Natural killer cell treated with Interleukin-12 subunit alpha and Interleukin-12 subunit beta and Interleukin-15 and Interleukin-18, amount 100 ng/mL, for 72 hours (primary cell): ENCODE results near the gene TMEM63B. TPM values are rescaled to one million over a fixed set of nuclear protein-coding genes. Genes with fewer than 3 reads are reported as not detected.
"Not testable (repeated sequence)": the region's sequence is repeated elsewhere in the genome, so short reads cannot be mapped to it uniquely, and the experiment has no call there.

Experiments
- ATAC-seq, 2 donors: fragments of 150-1000 bp; cut with Tn5 transposase in 1 of 2; sonication (Bioruptor Pico), chemical (Tn5 transposase) in 1 of 2; 2 replicates each; pipeline ENCODE4 v1.10.0; 2021
- DNase-seq: peaks from one replicate; pipeline ENCODE4 v3.0.0; 2022; ENCODE audit warnings: low spot score
- H3K27ac Mint-ChIP-seq, 2 donors: 1 replicate in 1 of 2; 2 replicates in 1 of 2; pipeline ENCODE4 v1.8.0; 2022; ENCODE audit warnings: mixed read lengths in 2 of 2, mild to moderate bottlenecking in 1 of 2, moderate library complexity in 1 of 2
- H3K27me3 Mint-ChIP-seq, 2 donors: 1 replicate in 1 of 2; 2 replicates in 1 of 2; pipeline ENCODE4 v1.8.0; 2022; ENCODE audit warnings: mixed read lengths in 2 of 2
- H3K36me3 Mint-ChIP-seq: one replicate; pipeline ENCODE4 v1.8.0; 2022; ENCODE audit warnings: mixed read lengths
- H3K4me1 Mint-ChIP-seq, 2 donors: 1 replicate in 1 of 2; 2 replicates in 1 of 2; pipeline ENCODE4 v1.8.0; 2022; ENCODE audit warnings: low read depth in 2 of 2, mixed read lengths in 2 of 2, mild to moderate bottlenecking in 1 of 2
- H3K4me3 Mint-ChIP-seq: one replicate; pipeline ENCODE4 v1.8.0; 2022; ENCODE audit warnings: mixed read lengths
- H3K9me3 Mint-ChIP-seq: 2 replicates; pipeline ENCODE4 v1.8.0; 2022; ENCODE audit warnings: mixed read lengths
- total RNA-seq, 2 donors: library from RNA; stranded (reverse); gene quantifications; one replicate each; pipeline ENCODE4 v1.2.3, GENCODE V29; 2022

The TMEM63B gene
- total RNA-seq, 2 donors from 2014 or later: 21.2 to 22.2 TPM

DNA sequence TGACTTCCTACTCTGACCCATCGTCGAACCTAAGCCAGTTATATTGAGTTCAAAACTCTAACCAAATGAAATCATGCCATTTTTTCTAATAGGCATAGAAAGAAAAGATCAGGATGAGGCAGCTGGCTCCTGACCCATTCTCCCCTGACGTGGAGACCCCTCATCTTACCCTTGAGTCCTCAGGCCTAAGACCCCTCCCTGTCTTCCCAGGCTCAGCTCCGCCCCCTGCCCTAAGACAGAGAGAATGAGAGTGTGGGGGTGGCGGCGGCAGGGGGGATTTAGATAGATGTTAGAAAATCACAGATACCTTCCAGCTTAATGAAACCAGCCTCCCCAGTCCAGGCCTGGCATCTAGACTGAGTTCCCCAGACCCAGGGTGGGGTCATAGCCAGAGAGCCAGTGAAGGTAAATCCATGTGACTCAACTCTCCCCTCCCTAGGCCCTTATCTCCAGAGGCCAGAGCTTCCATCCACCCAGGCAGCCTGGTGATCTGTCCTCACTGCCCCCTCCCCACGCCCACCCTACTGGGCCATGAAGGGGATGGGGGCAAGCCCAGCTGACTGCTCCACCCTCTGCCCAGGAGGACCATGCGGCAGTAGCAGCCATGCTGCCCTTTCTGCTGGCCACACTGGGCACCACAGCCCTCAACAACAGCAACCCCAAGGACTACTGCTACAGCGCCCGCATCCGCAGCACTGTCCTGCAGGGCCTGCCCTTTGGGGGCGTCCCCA lies 6.8 kb downstream of the TMEM63B start:
- no peaks in the 10 kb centered on the region for H3K36me3 Mint-ChIP-seq
- no peak overlapping the region for H3K4me3 Mint-ChIP-seq
- DNase-seq: no peak

DNA sequence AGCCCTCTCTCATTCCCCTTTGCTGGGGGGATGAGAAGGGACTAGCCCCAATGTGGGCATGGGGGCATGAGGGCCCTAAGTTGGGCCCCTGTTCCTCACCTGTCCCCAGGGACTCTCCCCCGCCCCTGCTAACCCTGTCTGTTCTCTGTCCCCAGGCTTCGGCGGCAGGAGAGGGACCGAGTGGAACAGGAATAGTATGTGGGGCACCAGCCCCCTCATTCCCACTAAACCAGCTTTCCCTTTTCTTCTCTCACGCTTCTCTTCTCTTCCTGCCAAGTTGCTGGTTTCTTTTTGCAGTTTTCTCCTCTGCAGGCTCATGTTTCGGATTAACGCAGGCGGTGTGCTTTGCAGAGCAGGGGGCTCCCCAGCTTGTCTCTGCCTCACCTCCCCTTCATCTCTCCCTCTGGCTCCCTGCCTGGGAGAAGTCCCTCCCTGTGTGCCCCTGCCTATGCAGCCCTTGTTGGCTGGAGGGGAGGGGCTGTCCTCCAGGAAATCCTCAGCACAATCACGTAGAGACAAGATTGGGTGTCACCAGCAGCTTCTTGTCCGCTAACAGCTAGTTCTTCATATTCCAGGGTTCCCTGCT lies 7.9 kb downstream of the TMEM63B start:
- Mint-ChIP-seq H3K9me3 (no peaks in the 10 kb centered on the region), H3K27me3 (no peaks in the 10 kb centered on the region), H3K27ac (no peak overlapping the region), H3K4me1 (peaks cover 5 to 10% of the 10 kb centered on the region in 2 donors), H3K4me3 (no peak overlapping the region), H3K36me3 (no peaks in the 10 kb centered on the region)
- ATAC-seq: no peak
- DNase-seq: no peak

More for the DNA sequence above, 6.8 kb downstream of the TMEM63B start:
- no peaks in the 10 kb centered on the region for H3K27me3 Mint-ChIP-seq
- peaks cover 10% of the 10 kb centered on the region in 2 donors for H3K4me1 Mint-ChIP-seq
- H3K27ac Mint-ChIP-seq: no peak overlapping the region
- no peaks in the 10 kb centered on the region for H3K9me3 Mint-ChIP-seq
- no peak for ATAC-seq

DNA sequence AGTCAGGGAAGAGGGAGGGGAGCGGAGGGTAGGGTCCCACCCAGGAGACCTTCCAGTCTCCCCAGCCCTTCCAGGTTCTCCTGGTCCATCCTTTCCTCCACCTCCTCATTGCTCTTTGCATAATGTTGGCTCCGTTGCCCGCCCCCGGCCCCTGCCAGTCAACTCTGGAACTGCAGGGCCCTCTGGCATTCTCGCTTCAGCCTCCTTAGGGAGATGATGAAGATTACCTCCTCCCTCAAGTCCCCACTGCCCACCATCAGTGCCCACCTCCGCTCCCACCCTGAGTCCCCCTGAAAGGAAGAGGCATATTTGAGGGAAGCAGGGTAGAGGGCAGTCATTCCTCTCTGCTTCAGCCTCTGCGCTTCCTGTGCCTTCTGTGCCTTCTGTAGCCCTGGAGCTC lies 8.5 kb downstream of the TMEM63B start:
- Mint-ChIP-seq H3K36me3 (no peaks in the 10 kb centered on the region), H3K9me3 (no peaks in the 10 kb centered on the region), H3K27ac (no peak overlapping the region), H3K4me1 (peaks cover 5 to 10% of the 10 kb centered on the region in 2 donors), H3K27me3 (no peaks in the 10 kb centered on the region), H3K4me3 (no peak overlapping the region)
- ATAC-seq (no peak), DNase-seq (no peak)

DNA sequence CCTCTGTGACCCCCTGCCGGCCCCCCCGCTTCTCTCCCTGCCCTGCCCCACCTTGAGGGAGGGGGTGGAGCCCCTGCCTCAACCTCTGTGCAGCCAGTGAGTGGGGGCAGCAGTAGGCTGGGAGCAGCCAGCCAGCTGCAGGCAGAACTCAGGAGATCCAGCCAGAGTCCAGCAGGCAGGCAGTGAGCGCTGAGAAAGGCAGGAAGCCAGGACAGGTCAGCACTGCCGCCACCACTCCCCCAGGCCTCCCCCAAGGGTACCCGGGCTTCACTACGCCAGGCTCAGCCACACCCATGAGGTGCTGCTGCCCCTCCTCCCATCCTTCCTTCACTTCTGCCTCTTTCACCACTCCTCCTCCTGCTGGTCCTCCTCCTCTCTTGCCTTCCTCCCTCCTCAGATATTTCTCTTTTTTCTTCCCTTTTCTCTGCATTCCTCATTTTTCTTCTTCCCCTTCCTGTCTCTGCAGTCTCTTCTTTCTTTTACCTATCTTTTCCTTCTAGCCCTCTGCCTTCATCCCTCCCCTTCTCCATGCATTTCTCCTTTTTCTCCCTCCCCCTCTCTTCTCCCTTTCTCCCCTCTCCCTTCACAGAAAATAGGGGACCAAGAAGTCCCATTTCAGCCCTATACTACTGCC lies 11.5 kb downstream of the TMEM63B start:
- H3K9me3 Mint-ChIP-seq: no peaks in the 10 kb centered on the region
- no peak for ATAC-seq
- no peak for DNase-seq
- H3K36me3 Mint-ChIP-seq: no peaks in the 10 kb centered on the region
- peaks cover 5% of the 10 kb centered on the region in 2 donors for H3K4me1 Mint-ChIP-seq
- H3K27me3 Mint-ChIP-seq: no peaks in the 10 kb centered on the region
- no peak overlapping the region for H3K4me3 Mint-ChIP-seq
- H3K27ac Mint-ChIP-seq: no peak overlapping the region

DNA sequence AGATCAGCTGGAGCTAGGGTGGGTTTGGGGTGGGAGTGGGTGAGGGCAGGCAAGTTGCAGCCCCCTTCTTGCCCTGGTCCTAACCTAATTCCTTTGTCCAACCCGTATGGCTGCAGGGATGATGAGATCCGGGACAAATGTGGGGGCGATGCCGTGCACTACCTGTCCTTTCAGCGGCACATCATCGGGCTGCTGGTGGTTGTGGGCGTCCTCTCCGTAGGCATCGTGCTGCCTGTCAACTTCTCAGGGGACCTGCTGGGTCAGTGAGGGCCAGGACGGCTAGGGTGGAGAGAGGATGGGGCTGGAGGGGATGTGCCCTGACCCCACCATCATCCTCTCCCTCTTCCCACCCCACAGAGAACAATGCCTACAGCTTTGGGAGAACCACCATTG lies 12.0 kb downstream of the TMEM63B start:
- H3K27ac Mint-ChIP-seq: peak overlapping the region in 1 of 2 donors; percentile 15
- H3K4me1 Mint-ChIP-seq: peaks cover 5% of the 10 kb centered on the region in 2 donors
- no peak overlapping the region for H3K4me3 Mint-ChIP-seq
- DNase-seq: no peak
- no peak for ATAC-seq
- H3K27me3 Mint-ChIP-seq: no peaks in the 10 kb centered on the region
- no peaks in the 10 kb centered on the region for H3K36me3 Mint-ChIP-seq
- no peaks in the 10 kb centered on the region for H3K9me3 Mint-ChIP-seq

DNA sequence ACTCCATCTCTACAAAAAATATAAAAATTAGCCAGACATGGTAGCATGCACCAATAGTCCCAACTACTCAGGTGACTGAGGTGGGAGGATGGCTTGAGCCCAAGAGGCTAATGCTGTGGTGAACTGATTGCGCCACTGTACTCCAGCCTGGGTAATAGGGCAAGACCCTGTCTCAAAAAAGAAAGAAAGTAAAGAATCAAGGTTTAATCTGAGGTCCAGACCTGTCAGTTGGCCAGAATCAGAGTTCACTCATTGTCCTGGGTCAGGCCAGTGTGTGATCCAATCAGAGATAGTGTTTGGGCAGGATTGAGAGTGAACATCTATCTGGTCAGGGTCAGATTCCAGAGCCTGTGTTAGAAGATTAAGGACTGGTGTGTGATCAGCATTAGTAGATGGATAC lies 15.5 kb downstream of the TMEM63B start:
- Mint-ChIP-seq H3K4me3 (no peak overlapping the region), H3K9me3 (no peaks in the 10 kb centered on the region), H3K4me1 (peaks cover 0 to 5% of the 10 kb centered on the region in 2 donors), H3K36me3 (no peaks in the 10 kb centered on the region), H3K27ac (no peak overlapping the region), H3K27me3 (no peaks in the 10 kb centered on the region)
- ATAC-seq (no peak), DNase-seq (no peak)

DNA sequence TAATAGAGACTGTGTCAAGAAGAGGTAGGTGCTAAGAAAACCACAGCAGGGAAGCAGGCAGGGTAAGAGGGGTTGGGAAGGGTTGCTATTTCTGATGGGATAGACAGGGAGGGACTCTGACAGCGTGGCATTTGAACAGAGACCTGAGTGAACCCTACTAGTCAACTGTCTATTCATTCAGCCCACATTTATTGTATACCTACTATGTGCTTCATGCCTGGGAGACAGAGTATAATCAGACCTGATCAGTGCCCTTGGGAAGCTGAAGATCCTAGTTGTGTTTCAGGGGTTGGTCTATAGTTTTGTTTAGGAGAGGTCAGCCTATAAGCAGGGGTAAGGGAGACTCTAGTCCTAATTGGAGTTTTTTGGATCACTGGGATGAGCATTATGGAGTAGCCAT lies 16.4 kb downstream of the TMEM63B start:
- Mint-ChIP-seq H3K4me3 (no peak overlapping the region), H3K4me1 (peaks cover 0 to 5% of the 10 kb centered on the region in 2 donors), H3K27me3 (no peaks in the 10 kb centered on the region), H3K36me3 (no peaks in the 10 kb centered on the region), H3K9me3 (no peaks in the 10 kb centered on the region), H3K27ac (peak overlapping the region in 1 of 2 donors; percentile 58)
- ATAC-seq (no peak), DNase-seq (no peak)

DNA sequence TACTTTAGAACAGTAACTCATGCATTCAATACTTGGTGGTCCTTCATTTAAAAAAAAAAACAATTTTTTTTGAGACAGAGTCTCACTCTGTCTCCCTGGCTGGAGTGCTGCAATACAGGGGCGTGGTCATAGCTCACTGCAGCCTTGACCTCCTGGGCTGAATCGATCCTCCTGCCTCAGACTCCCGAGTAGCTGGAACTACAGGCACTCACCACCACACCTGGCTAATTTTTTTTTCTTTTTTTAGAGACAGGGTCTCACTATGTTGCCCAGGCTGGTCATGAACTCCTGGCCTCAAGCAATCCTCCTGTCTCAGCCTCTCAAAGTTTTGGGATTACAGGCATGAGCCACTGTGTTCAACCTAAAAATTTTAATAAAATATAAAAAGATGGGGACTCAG lies 17.2 kb downstream of the TMEM63B start:
- H3K4me3 Mint-ChIP-seq, H3K4me1 Mint-ChIP-seq, H3K27me3 Mint-ChIP-seq, DNase-seq, H3K9me3 Mint-ChIP-seq, ATAC-seq, H3K36me3 Mint-ChIP-seq: not testable (repeated sequence)
- peak overlapping the region in 1 of 2 donors; percentile 58 for H3K27ac Mint-ChIP-seq

DNA sequence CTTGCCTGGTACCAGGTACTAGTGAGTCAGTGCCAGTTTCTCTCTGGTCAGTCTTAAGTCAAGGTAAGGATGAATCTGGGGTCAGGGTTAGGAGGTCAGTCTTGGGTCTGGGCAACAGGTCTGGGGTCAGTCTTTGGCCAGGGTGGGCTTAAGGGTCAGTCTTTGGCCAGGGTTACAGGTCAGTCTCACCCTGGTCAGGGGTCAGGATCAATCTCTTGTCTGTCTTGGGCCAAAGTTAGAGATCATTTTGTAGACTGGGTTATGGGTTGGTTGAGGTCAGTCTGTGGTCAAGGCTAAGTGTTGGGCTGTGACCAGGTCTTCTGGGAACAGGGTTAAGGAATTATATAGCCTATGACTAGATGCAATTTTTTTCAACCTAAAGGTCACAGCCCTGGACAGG lies 18.5 kb downstream of the TMEM63B start:
- Mint-ChIP-seq H3K36me3 (no peaks in the 10 kb centered on the region), H3K9me3 (no peaks in the 10 kb centered on the region), H3K4me3 (no peak overlapping the region), H3K27ac (no peak overlapping the region), H3K4me1 (peaks cover 0 to 7% of the 10 kb centered on the region in 2 donors), H3K27me3 (no peaks in the 10 kb centered on the region)
- DNase-seq (no peak), ATAC-seq (no peak)

DNA sequence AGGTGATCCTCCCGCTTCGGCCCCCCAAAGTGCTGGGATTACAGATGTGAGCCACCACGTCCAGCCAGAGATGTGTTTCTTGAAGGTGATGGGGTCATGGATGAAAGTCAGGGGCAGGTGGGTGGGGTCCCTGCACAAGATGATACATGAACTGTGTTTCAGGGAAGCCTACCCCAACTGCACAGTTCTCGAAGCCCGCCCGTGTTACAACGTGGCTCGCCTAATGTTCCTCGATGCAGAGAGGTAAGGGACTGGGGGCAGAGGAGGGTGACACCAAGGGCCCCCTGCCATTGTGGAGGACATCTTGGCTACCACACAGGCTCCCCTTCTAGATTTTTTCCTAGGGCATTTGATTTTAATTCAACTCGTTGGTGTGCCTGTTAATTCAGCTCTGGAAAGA lies 19.3 kb downstream of the TMEM63B start:
- peaks cover 0 to 15% of the 10 kb centered on the region in 2 donors for H3K4me1 Mint-ChIP-seq

DNA sequence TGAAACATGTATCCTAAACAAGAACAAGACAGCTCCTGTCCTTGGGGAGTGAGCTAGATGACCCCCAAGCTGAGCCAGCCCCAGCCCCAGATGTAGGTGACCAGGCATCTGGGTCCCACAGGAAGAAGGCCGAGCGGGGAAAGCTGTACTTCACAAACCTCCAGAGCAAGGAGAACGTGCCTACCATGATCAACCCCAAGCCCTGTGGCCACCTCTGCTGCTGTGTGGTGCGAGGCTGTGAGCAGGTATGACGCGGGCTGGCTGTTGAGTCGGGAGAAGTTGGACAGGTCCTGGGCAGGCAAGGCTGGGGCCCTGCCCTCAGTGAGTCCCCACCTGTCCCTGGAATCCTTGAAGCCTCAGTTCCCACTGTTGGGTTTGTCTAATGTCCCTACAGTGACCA lies 19.9 kb downstream of the TMEM63B start:
- no peaks in the 10 kb centered on the region for H3K36me3 Mint-ChIP-seq
- no peak overlapping the region for H3K4me3 Mint-ChIP-seq
- no peak overlapping the region for H3K27ac Mint-ChIP-seq
- ATAC-seq (no peak), DNase-seq (no peak)
- H3K4me1 Mint-ChIP-seq: peaks cover 0 to 16% of the 10 kb centered on the region in 2 donors
- H3K9me3 Mint-ChIP-seq: no peaks in the 10 kb centered on the region
- H3K27me3 Mint-ChIP-seq: no peaks in the 10 kb centered on the region

More for the DNA sequence above, 19.3 kb downstream of the TMEM63B start:
- ATAC-seq (no peak), DNase-seq (no peak)
- no peaks in the 10 kb centered on the region for H3K36me3 Mint-ChIP-seq
- no peak overlapping the region for H3K27ac Mint-ChIP-seq
- no peak overlapping the region for H3K4me3 Mint-ChIP-seq
- no peaks in the 10 kb centered on the region for H3K9me3 Mint-ChIP-seq
- no peaks in the 10 kb centered on the region for H3K27me3 Mint-ChIP-seq

DNA sequence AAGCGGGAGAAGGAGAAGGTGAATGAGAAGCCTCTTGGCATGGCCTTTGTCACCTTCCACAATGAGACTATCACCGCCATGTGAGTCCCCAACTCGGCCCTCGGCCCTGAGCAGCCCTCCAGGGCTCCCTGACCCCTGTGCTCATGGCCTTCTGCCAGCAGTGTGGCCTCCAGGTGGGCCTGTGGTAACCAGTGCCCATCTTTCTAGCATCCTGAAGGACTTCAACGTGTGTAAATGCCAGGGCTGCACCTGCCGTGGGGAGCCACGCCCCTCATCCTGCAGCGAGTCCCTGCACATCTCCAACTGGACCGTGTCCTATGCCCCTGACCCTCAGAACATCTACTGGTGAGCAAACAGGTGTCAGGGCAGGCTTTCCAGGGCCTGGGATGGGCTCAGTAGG lies 21.0 kb downstream of the TMEM63B start:
- H3K4me1 Mint-ChIP-seq: peaks cover 0 to 16% of the 10 kb centered on the region in 2 donors
- no peak overlapping the region for H3K27ac Mint-ChIP-seq
- no peaks in the 10 kb centered on the region for H3K36me3 Mint-ChIP-seq
- no peaks in the 10 kb centered on the region for H3K9me3 Mint-ChIP-seq
- no peak overlapping the region for H3K4me3 Mint-ChIP-seq
- no peaks in the 10 kb centered on the region for H3K27me3 Mint-ChIP-seq
- no peak for ATAC-seq
- DNase-seq: no peak

DNA sequence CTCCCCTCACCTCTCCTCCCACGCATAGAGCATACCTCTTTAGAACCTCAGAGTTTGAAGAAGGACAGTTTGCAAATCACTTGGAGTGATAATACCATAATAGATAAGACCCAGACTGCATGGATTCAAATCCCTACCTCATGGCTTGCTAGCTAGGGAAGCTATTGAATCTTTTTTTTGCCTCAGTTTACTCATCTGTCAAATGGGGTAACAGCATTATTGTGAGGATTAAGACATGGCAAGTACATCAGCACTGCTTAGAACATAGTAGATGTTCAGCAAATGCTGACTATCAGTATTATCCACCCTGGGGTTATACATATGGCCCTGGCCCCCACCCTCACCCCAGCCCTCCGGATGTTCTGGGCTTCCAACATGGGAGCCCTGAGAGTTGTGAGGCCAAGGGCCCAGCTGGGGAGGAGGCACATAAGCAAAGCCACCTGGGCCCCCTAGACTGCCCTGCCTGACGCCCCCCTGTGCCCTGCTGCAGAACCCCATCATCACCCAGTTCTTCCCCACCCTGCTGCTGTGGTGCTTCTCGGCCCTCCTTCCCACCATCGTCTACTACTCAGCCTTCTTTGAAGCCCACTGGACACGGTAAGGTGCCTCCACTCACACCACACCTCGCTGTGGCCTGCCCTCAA lies 22.1 kb downstream of the TMEM63B start:
- H3K27ac Mint-ChIP-seq: no peak overlapping the region
- DNase-seq: no peak
- H3K4me3 Mint-ChIP-seq: no peak overlapping the region
- H3K4me1 Mint-ChIP-seq: peaks cover 0 to 16% of the 10 kb centered on the region in 2 donors
- H3K36me3 Mint-ChIP-seq: no peaks in the 10 kb centered on the region
- no peaks in the 10 kb centered on the region for H3K27me3 Mint-ChIP-seq
- ATAC-seq: no peak
- no peaks in the 10 kb centered on the region for H3K9me3 Mint-ChIP-seq
